ENCODE measurements around the gene MYOC.

Gene MYOC

DNA sequence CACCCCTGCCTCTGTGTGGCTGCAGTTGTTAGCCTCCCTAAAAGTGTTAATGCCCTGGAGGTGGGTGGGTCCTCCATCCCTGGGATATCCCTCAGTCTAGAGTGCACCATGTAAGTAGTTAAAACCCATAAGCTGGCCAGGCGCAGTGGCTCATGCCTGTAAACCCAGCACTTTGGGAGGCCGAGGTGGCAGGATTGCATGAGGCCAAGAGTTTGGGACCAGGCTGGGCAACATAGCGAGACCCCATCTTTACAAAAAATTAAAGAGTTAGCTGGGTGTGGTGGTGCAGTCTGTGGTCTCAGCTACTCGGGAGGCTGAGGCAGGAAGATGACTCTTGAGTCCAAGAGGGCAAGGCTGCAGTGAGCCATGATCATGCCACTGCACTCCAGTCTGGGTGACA is 10.3 kb downstream of the MYOC start:
- TF ChIP-seq, protein P1, sequence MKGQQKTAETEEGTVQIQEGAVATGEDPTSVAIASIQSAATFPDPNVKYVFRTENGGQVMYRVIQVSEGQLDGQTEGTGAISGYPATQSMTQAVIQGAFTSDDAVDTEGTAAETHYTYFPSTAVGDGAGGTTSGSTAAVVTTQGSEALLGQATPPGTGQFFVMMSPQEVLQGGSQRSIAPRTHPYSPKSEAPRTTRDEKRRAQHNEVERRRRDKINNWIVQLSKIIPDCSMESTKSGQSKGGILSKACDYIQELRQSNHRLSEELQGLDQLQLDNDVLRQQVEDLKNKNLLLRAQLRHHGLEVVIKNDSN (IDR thresholded peaks at IDR 0.05) = no peak
- no peak for TF ChIP-seq EP300 (IDR thresholded peaks at IDR 0.05; ENCODE audit: borderline replicate concordance)
- TF ChIP-seq TEAD4 (IDR thresholded peaks at IDR 0.05) = no peak
- no peak for TF ChIP-seq FOXM1 (IDR thresholded peaks at IDR 0.05; ENCODE audit: borderline replicate concordance, low read depth)
- no peak for TF ChIP-seq TAF1 (IDR thresholded peaks at IDR 0.05; ENCODE audit: low read depth)
- TF ChIP-seq CREB1 (IDR thresholded peaks at IDR 0.05; ENCODE audit: low read depth) = no peak
- no peak for TF ChIP-seq NFIC (IDR thresholded peaks at IDR 0.05)
- no peak for TF ChIP-seq RAD21 (IDR thresholded peaks at IDR 0.05; ENCODE audit: low read depth)
- no peak for TF ChIP-seq TCF12 (IDR thresholded peaks at IDR 0.05; ENCODE audit: low read depth)
- TF ChIP-seq EGR1 (IDR thresholded peaks at IDR 0.05) = no peak
- no peak for TF ChIP-seq CEBPB (IDR thresholded peaks at IDR 0.05)
- TF ChIP-seq ZBTB7A (IDR thresholded peaks at IDR 0.05; ENCODE audit: low read depth) = no peak
- TF ChIP-seq YY1 (IDR thresholded peaks at IDR 0.05; ENCODE audit: low read depth) = no peak
- TF ChIP-seq, protein P2, sequence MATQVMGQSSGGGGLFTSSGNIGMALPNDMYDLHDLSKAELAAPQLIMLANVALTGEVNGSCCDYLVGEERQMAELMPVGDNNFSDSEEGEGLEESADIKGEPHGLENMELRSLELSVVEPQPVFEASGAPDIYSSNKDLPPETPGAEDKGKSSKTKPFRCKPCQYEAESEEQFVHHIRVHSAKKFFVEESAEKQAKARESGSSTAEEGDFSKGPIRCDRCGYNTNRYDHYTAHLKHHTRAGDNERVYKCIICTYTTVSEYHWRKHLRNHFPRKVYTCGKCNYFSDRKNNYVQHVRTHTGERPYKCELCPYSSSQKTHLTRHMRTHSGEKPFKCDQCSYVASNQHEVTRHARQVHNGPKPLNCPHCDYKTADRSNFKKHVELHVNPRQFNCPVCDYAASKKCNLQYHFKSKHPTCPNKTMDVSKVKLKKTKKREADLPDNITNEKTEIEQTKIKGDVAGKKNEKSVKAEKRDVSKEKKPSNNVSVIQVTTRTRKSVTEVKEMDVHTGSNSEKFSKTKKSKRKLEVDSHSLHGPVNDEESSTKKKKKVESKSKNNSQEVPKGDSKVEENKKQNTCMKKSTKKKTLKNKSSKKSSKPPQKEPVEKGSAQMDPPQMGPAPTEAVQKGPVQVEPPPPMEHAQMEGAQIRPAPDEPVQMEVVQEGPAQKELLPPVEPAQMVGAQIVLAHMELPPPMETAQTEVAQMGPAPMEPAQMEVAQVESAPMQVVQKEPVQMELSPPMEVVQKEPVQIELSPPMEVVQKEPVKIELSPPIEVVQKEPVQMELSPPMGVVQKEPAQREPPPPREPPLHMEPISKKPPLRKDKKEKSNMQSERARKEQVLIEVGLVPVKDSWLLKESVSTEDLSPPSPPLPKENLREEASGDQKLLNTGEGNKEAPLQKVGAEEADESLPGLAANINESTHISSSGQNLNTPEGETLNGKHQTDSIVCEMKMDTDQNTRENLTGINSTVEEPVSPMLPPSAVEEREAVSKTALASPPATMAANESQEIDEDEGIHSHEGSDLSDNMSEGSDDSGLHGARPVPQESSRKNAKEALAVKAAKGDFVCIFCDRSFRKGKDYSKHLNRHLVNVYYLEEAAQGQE (IDR thresholded peaks at IDR 0.05; ENCODE audit: low read depth) = no peak
- TF ChIP-seq, protein P3, sequence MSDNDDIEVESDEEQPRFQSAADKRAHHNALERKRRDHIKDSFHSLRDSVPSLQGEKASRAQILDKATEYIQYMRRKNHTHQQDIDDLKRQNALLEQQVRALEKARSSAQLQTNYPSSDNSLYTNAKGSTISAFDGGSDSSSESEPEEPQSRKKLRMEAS (IDR thresholded peaks at IDR 0.05) = no peak

DNA sequence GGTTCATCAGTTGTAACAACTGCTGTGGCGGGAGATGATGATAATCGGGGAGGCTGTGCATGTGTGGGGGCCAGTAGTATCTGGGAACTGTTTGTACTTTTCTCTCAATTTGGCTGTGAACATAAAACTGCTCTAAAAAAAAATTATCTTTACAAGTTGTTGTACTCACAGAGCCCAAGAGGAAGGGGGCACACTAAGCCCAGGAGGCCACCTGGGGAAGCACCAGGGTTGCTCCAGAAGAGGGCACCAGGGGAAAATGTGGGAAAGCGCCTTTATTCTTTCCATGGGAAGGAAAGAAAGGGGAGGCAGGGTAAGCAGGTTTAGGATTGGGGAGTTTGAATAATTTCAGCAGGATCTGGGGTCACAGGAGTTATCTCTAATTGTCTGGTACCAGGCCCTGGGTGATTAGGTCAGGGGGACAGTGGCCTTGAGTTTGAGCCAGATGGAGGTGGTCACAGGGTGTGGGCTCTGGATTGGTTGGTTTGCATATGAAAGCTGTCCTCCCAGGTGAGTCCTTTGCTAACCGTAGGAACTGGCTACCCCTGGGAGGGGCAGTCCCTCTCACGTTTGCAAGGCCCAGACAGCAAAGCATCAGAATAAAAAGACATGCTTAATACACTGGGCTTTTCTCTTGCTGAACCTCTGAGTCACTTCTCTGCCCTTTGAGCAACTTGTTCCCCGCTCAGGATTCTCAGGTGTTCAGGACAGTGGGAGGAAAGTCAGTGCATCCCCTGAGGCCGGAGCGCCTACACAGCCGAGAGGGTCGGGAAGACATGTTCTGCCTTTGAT is 11.2 kb downstream of the MYOC start:
- TF ChIP-seq TAF1 (IDR thresholded peaks at IDR 0.05; ENCODE audit: low read depth) (no peak), RAD21 (IDR thresholded peaks at IDR 0.05; ENCODE audit: low read depth) (peak; percentile 8; the same call in 1 of the 2 replicates), EP300 (IDR thresholded peaks at IDR 0.05; ENCODE audit: borderline replicate concordance) (no peak)

DNA sequence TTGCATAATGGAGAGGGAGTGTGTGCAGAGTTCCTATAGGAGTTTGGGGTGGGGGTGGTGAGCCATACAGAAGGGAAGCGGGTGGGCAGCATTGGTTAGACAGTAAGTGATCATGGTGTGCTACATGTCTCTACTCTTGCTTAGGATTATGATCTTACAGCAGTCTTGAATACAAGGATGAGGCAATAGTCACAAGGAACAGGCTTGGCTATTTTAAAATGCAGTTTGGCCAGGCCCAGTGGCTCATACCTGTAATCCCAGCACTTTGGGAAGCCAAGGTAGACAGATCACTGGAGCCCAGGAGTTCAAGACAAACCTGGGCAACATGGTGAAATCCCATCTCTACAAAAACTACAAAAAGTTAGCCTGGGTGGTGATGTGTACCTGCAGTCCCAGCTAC is 12.3 kb downstream of the MYOC start:
- TF ChIP-seq FOXM1 (IDR thresholded peaks at IDR 0.05; ENCODE audit: borderline replicate concordance, low read depth) = no peak
- TF ChIP-seq, protein P3 (IDR thresholded peaks at IDR 0.05) = no peak
- no peak for TF ChIP-seq TCF12 (IDR thresholded peaks at IDR 0.05; ENCODE audit: low read depth)

DNA sequence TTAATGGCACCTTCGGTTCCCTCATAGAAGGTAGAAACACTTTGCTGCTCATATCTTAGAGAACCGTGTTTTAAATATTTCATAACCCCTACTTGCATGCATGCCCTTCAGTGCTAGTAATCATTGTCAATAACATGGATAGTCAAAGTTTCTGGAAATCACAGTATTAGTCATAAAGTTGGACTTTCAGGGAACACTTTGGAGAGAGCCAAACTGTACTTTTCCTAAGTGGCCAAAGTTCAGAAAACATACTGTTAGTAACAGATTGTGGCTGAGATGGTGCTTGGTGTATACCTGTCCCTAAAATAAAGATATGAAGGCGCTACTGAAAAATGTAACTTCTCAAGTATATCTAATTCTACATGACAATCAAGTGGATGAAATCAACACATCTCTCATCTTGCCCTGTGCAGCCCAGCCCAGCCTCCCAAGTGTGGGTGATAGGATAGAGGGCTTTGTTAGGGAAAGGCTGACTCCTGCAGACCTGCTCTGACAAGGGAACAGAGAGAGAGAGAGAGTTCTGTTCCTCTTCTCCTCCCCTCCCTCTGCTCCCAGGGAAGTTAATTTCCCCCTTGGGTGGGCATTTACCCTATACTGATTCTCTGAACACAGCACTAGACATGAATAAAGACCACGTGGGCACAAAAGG is 14.4 kb downstream of the MYOC start:
- TF ChIP-seq FOXM1 (IDR thresholded peaks at IDR 0.05; ENCODE audit: borderline replicate concordance, low read depth) (no peak), TCF12 (IDR thresholded peaks at IDR 0.05; ENCODE audit: low read depth) (no peak), ZBTB7A (IDR thresholded peaks at IDR 0.05; ENCODE audit: low read depth) (no peak), NFIC (IDR thresholded peaks at IDR 0.05) (no peak), RAD21 (IDR thresholded peaks at IDR 0.05; ENCODE audit: low read depth) (no peak), EGR1 (IDR thresholded peaks at IDR 0.05) (no peak)
- TF ChIP-seq, protein P3 (IDR thresholded peaks at IDR 0.05) = no peak
- TF ChIP-seq, protein P1 (IDR thresholded peaks at IDR 0.05) = no peak

DNA sequence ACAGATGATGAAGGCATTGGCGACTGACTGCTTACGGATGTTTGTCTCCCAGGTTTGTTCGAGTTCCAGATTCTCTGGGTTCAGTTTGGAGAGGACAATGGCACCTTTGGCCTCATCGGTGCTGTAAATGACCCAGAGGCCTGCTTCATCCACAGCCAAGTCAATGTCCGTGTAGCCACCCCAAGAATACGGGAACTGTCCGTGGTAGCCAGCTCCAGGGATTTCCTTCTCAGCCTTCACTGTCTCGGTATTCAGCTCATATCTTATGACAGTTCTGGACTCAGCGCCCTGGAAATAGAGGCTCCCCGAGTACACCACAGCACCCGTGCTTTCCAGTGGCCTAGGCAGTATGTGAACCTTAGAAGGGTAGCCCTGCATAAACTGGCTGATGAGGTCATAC is 16.3 kb downstream of the MYOC start:
- TF ChIP-seq, protein P2 (IDR thresholded peaks at IDR 0.05; ENCODE audit: low read depth) = peak; percentile 89
- TF ChIP-seq CEBPB (IDR thresholded peaks at IDR 0.05) = no peak
- no peak for TF ChIP-seq YY1 (IDR thresholded peaks at IDR 0.05; ENCODE audit: low read depth)
- TF ChIP-seq EGR1 (IDR thresholded peaks at IDR 0.05) = no peak

DNA sequence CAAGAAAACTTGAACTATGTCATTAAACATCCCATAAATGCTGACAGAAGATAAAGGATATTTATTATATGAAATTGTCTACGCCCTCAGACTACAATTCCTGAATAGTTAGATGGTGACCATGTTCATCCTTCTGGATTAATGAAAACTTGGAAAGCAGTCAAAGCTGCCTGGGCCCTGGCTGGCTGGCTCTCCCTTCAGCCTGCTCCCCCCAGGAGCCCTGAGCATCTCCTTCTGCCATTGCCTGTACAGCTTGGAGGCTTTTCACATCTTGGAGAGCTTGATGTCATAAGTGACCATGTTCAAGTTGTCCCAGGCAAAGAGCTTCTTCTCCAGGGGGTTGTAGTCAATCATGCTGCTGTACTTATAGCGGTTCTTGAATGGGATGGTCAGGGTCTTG is 16.8 kb downstream of the MYOC start:
- TF ChIP-seq TEAD4 (IDR thresholded peaks at IDR 0.05) (no peak), EP300 (IDR thresholded peaks at IDR 0.05; ENCODE audit: borderline replicate concordance) (no peak), RAD21 (IDR thresholded peaks at IDR 0.05; ENCODE audit: low read depth) (no peak), TCF12 (IDR thresholded peaks at IDR 0.05; ENCODE audit: low read depth) (no peak), YY1 (IDR thresholded peaks at IDR 0.05; ENCODE audit: low read depth) (no peak), ZBTB7A (IDR thresholded peaks at IDR 0.05; ENCODE audit: low read depth) (no peak), TAF1 (IDR thresholded peaks at IDR 0.05; ENCODE audit: low read depth) (no peak), NFIC (IDR thresholded peaks at IDR 0.05) (no peak), CEBPB (IDR thresholded peaks at IDR 0.05) (no peak), EGR1 (IDR thresholded peaks at IDR 0.05) (no peak), FOXM1 (IDR thresholded peaks at IDR 0.05; ENCODE audit: borderline replicate concordance, low read depth) (no peak), CREB1 (IDR thresholded peaks at IDR 0.05; ENCODE audit: low read depth) (no peak)
- TF ChIP-seq, protein P3 (IDR thresholded peaks at IDR 0.05) = no peak
- TF ChIP-seq, protein P2 (IDR thresholded peaks at IDR 0.05; ENCODE audit: low read depth) = no peak
- TF ChIP-seq, protein P1 (IDR thresholded peaks at IDR 0.05) = no peak
